ENCODE results near the gene CLCN1.

GRCh38 chr7:143337216-143337615 is 21.3 kb downstream of the CLCN1 start:
- TF ChIP-seq POLR2A (IDR thresholded peaks at IDR 0.05; ENCODE audit: low read length) (no peak), CHD2 (IDR thresholded peaks at IDR 0.05; ENCODE audit: low read length, partially characterized antibody) (no peak), ESRRA (IDR thresholded peaks at IDR 0.05; ENCODE audit: borderline replicate concordance, low read length) (no peak), RFX5 (IDR thresholded peaks at IDR 0.05) (no peak), REST (IDR thresholded peaks at IDR 0.05) (no peak), MAFK (IDR thresholded peaks at IDR 0.05; ENCODE audit: partially characterized antibody) (no peak), RCOR1 (IDR thresholded peaks at IDR 0.05; ENCODE audit: low read depth, low read length) (no peak), CTCF (IDR thresholded peaks at IDR 0.05) (no peak), RAD21 (conservative IDR thresholded peaks at IDR 0.05 in 1 of 2, IDR thresholded peaks at IDR 0.05 in 1 of 2) (no peak), HOXB13 (CRISPR knock-in tag; IDR thresholded peaks at IDR 0.05; ENCODE audit: low read depth) (no peak), PBX3 (IDR thresholded peaks at IDR 0.05) (no peak), TP53 (CRISPR knock-in tag; IDR thresholded peaks at IDR 0.05) (no peak), FOSL2 (IDR thresholded peaks at IDR 0.05) (no peak), FOSL2 (CRISPR knock-in tag; IDR thresholded peaks at IDR 0.05) (no peak), SREBF2 (IDR thresholded peaks at IDR 0.05) (no peak)
